LNCAP (cell line): ENCODE results near the gene YWHAG.

Source experiments
- TF ChIP-seq, protein P1 (sequence below): fragments of 450-650 bp; IDR thresholded peaks from 2 replicates; pipeline ENCODE4 v1.5.1; 2017; ENCODE audit warnings: mild to moderate bottlenecking

Gene YWHAG

GRCh38 chr7:76358481-76359110 lies at the start of gene YWHAG:
Gene YWHAG, minus strand, starts transcription at chr7:76358991. Its CDS starts 183 bp downstream, at chr7:76358808.
- TF ChIP-seq, protein P1, sequence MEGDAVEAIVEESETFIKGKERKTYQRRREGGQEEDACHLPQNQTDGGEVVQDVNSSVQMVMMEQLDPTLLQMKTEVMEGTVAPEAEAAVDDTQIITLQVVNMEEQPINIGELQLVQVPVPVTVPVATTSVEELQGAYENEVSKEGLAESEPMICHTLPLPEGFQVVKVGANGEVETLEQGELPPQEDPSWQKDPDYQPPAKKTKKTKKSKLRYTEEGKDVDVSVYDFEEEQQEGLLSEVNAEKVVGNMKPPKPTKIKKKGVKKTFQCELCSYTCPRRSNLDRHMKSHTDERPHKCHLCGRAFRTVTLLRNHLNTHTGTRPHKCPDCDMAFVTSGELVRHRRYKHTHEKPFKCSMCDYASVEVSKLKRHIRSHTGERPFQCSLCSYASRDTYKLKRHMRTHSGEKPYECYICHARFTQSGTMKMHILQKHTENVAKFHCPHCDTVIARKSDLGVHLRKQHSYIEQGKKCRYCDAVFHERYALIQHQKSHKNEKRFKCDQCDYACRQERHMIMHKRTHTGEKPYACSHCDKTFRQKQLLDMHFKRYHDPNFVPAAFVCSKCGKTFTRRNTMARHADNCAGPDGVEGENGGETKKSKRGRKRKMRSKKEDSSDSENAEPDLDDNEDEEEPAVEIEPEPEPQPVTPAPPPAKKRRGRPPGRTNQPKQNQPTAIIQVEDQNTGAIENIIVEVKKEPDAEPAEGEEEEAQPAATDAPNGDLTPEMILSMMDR: no peak

GRCh38 chr7:76408121-76408560 lies 49.4 kb upstream of the YWHAG start:
- TF ChIP-seq, protein P1: no peak

DNA sequence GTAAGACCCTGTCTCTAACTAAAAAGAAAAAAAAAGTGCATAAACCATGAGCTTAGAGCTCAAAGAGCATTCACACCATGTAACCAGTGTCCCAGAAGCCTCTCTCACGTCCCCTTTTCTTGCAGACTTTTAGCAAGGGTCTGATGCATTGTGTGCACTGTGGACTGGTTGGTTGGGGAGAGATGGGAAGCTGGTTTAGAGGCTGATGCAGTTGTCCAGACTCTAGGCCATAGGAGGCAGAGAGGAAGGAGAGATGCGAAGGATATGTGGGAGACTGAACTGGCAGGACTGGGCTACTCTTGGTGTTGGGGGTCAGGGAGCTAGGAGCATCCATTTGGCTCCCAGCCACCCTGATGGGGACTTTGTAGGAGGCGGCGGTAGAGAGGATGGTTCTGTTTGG lies 48.9 kb upstream of the YWHAG start:
- TF ChIP-seq, protein P1: no peak

DNA sequence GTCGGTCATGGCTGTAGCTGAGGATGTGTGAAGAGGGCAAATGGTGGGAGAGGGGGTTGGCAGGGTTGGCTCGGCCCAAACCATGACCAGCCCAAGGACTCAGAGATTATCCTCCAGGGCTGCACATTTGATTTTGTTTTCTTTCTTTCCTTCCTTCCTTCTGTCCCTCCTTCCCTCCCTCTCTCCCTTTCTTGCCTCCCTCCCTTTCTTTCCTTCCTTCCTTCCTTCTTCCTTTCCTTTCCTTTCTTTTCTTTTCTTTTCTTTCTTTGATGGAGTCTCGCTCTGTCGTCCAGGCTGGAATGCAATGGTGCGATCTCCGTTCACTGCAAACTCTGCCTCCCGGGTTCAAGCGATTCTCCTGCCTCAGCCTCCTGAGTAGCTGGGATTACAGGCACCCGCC lies 46.9 kb upstream of the YWHAG start:
- TF ChIP-seq, protein P1: no peak

GRCh38 chr7:76403780-76404494 lies 45.1 kb upstream of the YWHAG start:
- TF ChIP-seq, protein P1: no peak

GRCh38 chr7:76400248-76400647 lies 41.5 kb upstream of the YWHAG start:
- TF ChIP-seq, protein P1: no peak

DNA sequence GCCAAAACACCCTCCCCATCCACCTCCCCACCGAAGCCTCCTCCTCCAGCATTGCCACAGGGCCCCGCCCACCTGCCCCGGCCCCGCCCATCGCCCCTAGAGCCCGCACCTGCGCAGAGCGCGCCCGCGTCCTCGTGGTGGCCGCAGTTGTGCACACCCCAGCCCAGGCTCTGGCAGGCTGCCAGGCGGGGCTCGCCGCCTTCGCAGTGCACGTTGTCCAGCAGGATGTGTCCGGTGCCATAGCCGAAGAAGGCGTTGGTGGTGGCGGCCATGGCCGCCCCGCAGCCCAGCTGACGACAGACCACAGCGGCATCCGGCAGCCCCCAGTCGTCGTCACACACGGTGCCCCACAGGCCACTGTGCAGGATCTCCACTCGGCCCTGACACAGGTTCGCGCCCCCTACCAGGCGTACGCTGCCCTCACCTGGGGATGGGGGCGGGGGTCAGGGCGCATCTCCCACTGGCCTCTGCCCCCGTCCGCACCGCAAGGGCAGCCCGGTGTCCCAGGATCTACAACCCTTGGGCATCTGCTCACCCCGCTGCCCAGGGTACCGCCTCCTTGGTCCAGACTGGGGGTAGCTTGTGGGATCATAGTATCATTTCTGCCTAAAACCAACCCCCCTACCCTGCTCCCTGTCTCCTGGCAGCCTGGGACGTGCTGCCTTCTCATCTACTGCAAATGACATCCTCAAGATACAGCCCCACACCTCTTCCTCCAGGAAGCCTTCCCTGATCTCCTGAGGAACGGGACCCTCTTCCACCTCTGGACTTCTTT lies 38.8 kb upstream of the YWHAG start:
- TF ChIP-seq, protein P1: no peak
